ENCODE measurements around the gene RASA3.

DNA sequence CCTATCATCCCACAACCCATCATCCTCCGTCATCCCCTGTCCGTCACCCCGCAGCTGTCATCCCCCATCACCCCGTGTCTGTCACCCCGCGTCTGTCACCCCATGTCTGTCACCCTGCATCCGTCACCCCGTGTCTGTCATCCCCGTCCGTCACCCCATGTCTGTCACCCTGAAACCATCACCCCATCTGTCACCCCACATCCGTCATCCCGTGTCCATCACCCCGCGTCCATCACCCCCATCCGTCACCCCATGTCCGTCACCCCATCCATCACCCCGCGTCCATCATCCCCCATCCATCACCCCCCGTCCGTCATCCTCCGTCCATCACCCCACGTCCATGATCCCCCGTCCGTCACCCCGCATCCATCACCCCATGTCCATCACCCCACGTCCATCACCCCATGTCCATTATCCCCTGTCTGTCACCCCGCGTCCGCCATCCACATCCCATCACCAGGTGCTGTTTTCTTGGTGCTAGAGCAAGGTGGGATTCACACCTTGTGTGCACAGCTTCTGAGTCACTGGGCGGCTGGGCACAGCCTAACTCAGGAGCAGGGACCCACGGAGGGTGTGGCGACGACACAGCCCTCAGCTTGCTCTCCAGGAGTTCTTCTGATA lies 24.2 kb downstream of the RASA3 start:
- TF ChIP-seq POLR2A (IDR thresholded peaks at IDR 0.05; ENCODE audit: low read depth, low read length) (no peak), RFX5 (IDR thresholded peaks at IDR 0.05; ENCODE audit: low read depth, low read length) (no peak), MXI1 (IDR thresholded peaks at IDR 0.05; ENCODE audit: borderline replicate concordance, low read depth, low read length) (no peak), FOS (IDR thresholded peaks at IDR 0.05; ENCODE audit: low read depth, low read length) (no peak)
- TF ChIP-seq, protein P1, sequence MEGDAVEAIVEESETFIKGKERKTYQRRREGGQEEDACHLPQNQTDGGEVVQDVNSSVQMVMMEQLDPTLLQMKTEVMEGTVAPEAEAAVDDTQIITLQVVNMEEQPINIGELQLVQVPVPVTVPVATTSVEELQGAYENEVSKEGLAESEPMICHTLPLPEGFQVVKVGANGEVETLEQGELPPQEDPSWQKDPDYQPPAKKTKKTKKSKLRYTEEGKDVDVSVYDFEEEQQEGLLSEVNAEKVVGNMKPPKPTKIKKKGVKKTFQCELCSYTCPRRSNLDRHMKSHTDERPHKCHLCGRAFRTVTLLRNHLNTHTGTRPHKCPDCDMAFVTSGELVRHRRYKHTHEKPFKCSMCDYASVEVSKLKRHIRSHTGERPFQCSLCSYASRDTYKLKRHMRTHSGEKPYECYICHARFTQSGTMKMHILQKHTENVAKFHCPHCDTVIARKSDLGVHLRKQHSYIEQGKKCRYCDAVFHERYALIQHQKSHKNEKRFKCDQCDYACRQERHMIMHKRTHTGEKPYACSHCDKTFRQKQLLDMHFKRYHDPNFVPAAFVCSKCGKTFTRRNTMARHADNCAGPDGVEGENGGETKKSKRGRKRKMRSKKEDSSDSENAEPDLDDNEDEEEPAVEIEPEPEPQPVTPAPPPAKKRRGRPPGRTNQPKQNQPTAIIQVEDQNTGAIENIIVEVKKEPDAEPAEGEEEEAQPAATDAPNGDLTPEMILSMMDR (conservative IDR thresholded peaks at IDR 0.05; ENCODE audit: low read depth, low read length), result no peak

Data from IMR-90 (cell line).